Measurements from ENCODE around the gene NEK10. TPM values are rescaled to one million over a fixed set of nuclear protein-coding genes. Genes with fewer than 3 reads are reported as not detected.

Gene NEK10
- total and polyA plus RNA-seq, 2 donors (not counting 3 experiments of a cell fraction or from before 2014, with no cell fraction given), result 0.32 to 5.0 TPM

GRCh38 chr3:27319304-27319703 lies 49.9 kb downstream of the NEK10 start:
- TF ChIP-seq MYC (IDR thresholded peaks at IDR 0.05; ENCODE audit: low read depth, low read length), result no peak
- TF ChIP-seq GATA2 (IDR thresholded peaks at IDR 0.05; ENCODE audit: insufficient read depth, insufficient read length, low read depth, low read length), result no peak
- TF ChIP-seq FOS (IDR thresholded peaks at IDR 0.05; ENCODE audit: borderline replicate concordance, insufficient read depth, low read length), result no peak
- no peak for TF ChIP-seq POLR2A (IDR thresholded peaks at IDR 0.05; ENCODE audit: low read depth, low read length)
- TF ChIP-seq JUN (IDR thresholded peaks at IDR 0.05; ENCODE audit: borderline replicate concordance, insufficient read depth, insufficient read length, low read depth), result no peak
- TF ChIP-seq EZH2 (IDR thresholded peaks at IDR 0.05; ENCODE audit: borderline replicate concordance, low read depth, low read length, severe bottlenecking), result no peak
- no peak for TF ChIP-seq POLR2AphosphoS5 (IDR thresholded peaks at IDR 0.05; ENCODE audit: insufficient read depth, low read depth, low read length)
- TF ChIP-seq CTCF (IDR thresholded peaks at IDR 0.05; ENCODE audit: extremely low read depth in 1 of 2, insufficient read depth in 1 of 2, low read depth in 1 of 2, low read length in 2 of 2), result no peak
- TF ChIP-seq MAX (IDR thresholded peaks at IDR 0.05; ENCODE audit: insufficient read depth, insufficient read length), result no peak
- H3K36me3 ChIP-seq (ENCODE audit: control insufficient read depth in 2 of 2, extremely low read depth in 1 of 2, insufficient read depth in 2 of 2, low read length in 2 of 2), result no peaks in the 10 kb centered on the region
- CTCF ChIA-PET, result interaction anchor here (1.3 kb wide), 1 partner anchor 39 kb away, joined by 5 read pairs; no protein-coding TSS in a partner anchor
- H3K79me2 ChIP-seq (ENCODE audit: control insufficient read depth, insufficient read depth, low read length), result no peaks in the 10 kb centered on the region
- BruUV-seq (replicated peaks), result no TSS peak
- no peak overlapping the region for H3K9ac ChIP-seq (replicated peaks; ENCODE audit: extremely low read depth, insufficient read depth, low read length)
- no peak overlapping the region for H3K4me3 ChIP-seq (replicated peaks in 1 of 3; ENCODE audit: insufficient read depth in 1 of 3, low read depth in 1 of 3, low read length in 3 of 3)
- POLR2A ChIA-PET, result no interaction called here
- no peak for FAIRE-seq
- H3K9me3 ChIP-seq (replicated peaks; ENCODE audit: control insufficient read depth, insufficient read depth, low read length), result no peaks in the 10 kb centered on the region
- H3K27me3 ChIP-seq (ENCODE audit: control insufficient read depth in 2 of 2, insufficient read depth in 2 of 2, low read length in 2 of 2), result no peaks in the 10 kb centered on the region
- H4K20me1 ChIP-seq (replicated peaks; ENCODE audit: control insufficient read depth, extremely low read depth, insufficient read depth, low read length), result no peaks in the 10 kb centered on the region
- H2AFZ ChIP-seq (ENCODE audit: low read depth, low read length), result no peak overlapping the region
- H3K27ac ChIP-seq (ENCODE audit: insufficient read depth, low read depth, low read length), result no peak overlapping the region
- dilution Hi-C loops (cut with MboI; ENCODE audit: extremely low pct_ligation_motif_present, low sequenced_read_pairs), result no loop called here
- DNase-seq (ENCODE audit: low read depth, low spot score), result no peak
- no peak overlapping the region for H3K4me2 ChIP-seq (ENCODE audit: insufficient read depth, low read length)
- H3K4me1 ChIP-seq (ENCODE audit: control insufficient read depth, extremely low read depth, insufficient read depth, low read length), result no peaks in the 10 kb centered on the region
- H3K9me1 ChIP-seq (replicated peaks; ENCODE audit: control insufficient read depth, extremely low read depth, insufficient read depth, low read length), result no peaks in the 10 kb centered on the region
- intact Hi-C loops (cut with micrococcal nuclease), result no loop called here
